IMR-90 (cell line): ENCODE data around the gene AHCYL2. TPM values are rescaled to one million over a fixed set of nuclear protein-coding genes. Genes with fewer than 3 reads are reported as not detected.

Source experiments
- ATAC-seq: fragments of 200-7000 bp; cut with Tn5 transposase; 2 replicates; pipeline ENCODE4 v1.9.1; 2020; ENCODE audit warnings: low read depth, mild to moderate bottlenecking, moderate library complexity
- BruUV-seq: library from RNA; stranded (reverse); fragments of 400-500 nt; replicated peaks from 2 replicates; lab custom pipeline; 2021; lab: Mats Ljungman, UMichigan
- CTCF ChIA-PET: fragments of 300-600 bp; formaldehyde crosslinking; extraction: SDS; loops from one replicate; lab custom pipeline; 2021; ENCODE audit warnings: antibody characterized with exemption; lab: Yijun Ruan, JAX
- POLR2A ChIA-PET: fragments of 300-600 bp; sonication (Branson Sonifier 250); formaldehyde crosslinking; loops from one replicate; lab custom pipeline; 2022; ENCODE audit warnings: antibody characterized with exemption; ENCODE audit not compliant: unreplicated experiment; lab: Charles Lee
- DNase-seq: peaks from one replicate; pipeline ENCODE4 v3.0.0; 2013
- H2AFZ ChIP-seq: replicated peaks from 2 replicates; pipeline ENCODE3; 2013; ENCODE audit warnings: low read length, mild to moderate bottlenecking; ENCODE audit not compliant: poor library complexity
- H2AK5ac ChIP-seq: 2 replicates; pipeline ENCODE4 v1.6.1; 2013; ENCODE audit warnings: low read depth, low read length, inconsistent platforms
- H2AK9ac ChIP-seq: replicated peaks from 2 replicates; pipeline ENCODE3; 2013; ENCODE audit warnings: mild to moderate bottlenecking, low read depth, low read length, moderate library complexity; ENCODE audit not compliant: poor library complexity
- H2BK120ac ChIP-seq: 2 replicates; pipeline ENCODE4 v1.6.1; 2013; ENCODE audit warnings: low read depth, low read length, inconsistent platforms
- H2BK15ac ChIP-seq: 3 replicates; pipeline ENCODE4 v1.6.1; 2013; ENCODE audit warnings: low read depth, low read length, inconsistent platforms
- H2BK20ac ChIP-seq: 2 replicates; pipeline ENCODE4 v1.6.1; 2013; ENCODE audit warnings: low read depth, mild to moderate bottlenecking, inconsistent platforms, low read length, moderate library complexity
- H2BK5ac ChIP-seq: 2 replicates; pipeline ENCODE4 v1.6.1; 2013; ENCODE audit warnings: mild to moderate bottlenecking, low read depth, low read length, inconsistent platforms; ENCODE audit not compliant: poor library complexity, severe bottlenecking
- H3K14ac ChIP-seq: replicated peaks from 2 replicates; pipeline ENCODE4 v1.6.1; 2013; ENCODE audit warnings: low read depth, low read length, inconsistent platforms
- H3K18ac ChIP-seq: 2 replicates; pipeline ENCODE4 v1.6.1; 2013; ENCODE audit warnings: low read depth, low read length, control low read depth
- H3K23ac ChIP-seq: 2 replicates; pipeline ENCODE4 v1.6.1; 2013; ENCODE audit warnings: low read depth, low read length, inconsistent platforms
- H3K27ac ChIP-seq: 2 replicates; pipeline ENCODE4 v1.5.1; 2013; ENCODE audit warnings: mild to moderate bottlenecking, control low read depth, low read length; ENCODE audit not compliant: insufficient read depth
- H3K27me3 ChIP-seq: 2 replicates; pipeline ENCODE4 v1.6.1; 2013; ENCODE audit warnings: low read length; ENCODE audit not compliant: control insufficient read depth, insufficient read depth
- H3K36me3 ChIP-seq: 2 replicates; pipeline ENCODE4 v1.6.1; 2013; ENCODE audit warnings: low read length, mixed read lengths; ENCODE audit not compliant: control insufficient read depth, insufficient read depth
- H3K4ac ChIP-seq: 2 replicates; pipeline ENCODE4 v1.6.1; 2013; ENCODE audit warnings: low read depth, low read length, inconsistent platforms
- H3K4me1 ChIP-seq: 2 replicates; pipeline ENCODE4 v1.6.1; 2013; ENCODE audit warnings: low read length, mixed read lengths; ENCODE audit not compliant: control insufficient read depth, insufficient read depth
- H3K4me2 ChIP-seq: 2 replicates; pipeline ENCODE4 v1.6.1; 2013; ENCODE audit warnings: low read depth, mild to moderate bottlenecking, control low read depth, low read length, moderate library complexity
- H3K4me3 ChIP-seq: 2 replicates; pipeline ENCODE4 v1.5.1; 2013; ENCODE audit warnings: low read depth, mild to moderate bottlenecking, control low read depth, low read length, moderate library complexity; ENCODE audit not compliant: insufficient read depth
- H3K56ac ChIP-seq: 2 replicates; pipeline ENCODE4 v1.6.1; 2013; ENCODE audit warnings: low read length, inconsistent platforms; ENCODE audit not compliant: insufficient read depth; ENCODE audit errors: extremely low read depth
- H3K79me1 ChIP-seq, 2 experiments: 2 replicates each; pipeline ENCODE4 v1.6.1; 2013; ENCODE audit warnings: low read length in 2 of 2, inconsistent platforms in 1 of 2, low read depth in 1 of 2
- H3K9ac ChIP-seq: 2 replicates; pipeline ENCODE4 v1.6.1; 2013; ENCODE audit warnings: low read depth, low read length, control low read depth
- H3K9me1 ChIP-seq: 2 replicates; pipeline ENCODE4 v1.6.1; 2013; ENCODE audit warnings: low read length, inconsistent platforms; ENCODE audit not compliant: insufficient read depth
- H3K9me3 ChIP-seq: 2 replicates; pipeline ENCODE4 v1.6.1; 2013; ENCODE audit warnings: low read length; ENCODE audit not compliant: control insufficient read depth, insufficient read depth
- H4K20me1 ChIP-seq: 2 replicates; pipeline ENCODE4 v1.6.1; 2013; ENCODE audit warnings: low read length, inconsistent platforms; ENCODE audit not compliant: insufficient read depth
- H4K5ac ChIP-seq: 2 replicates; pipeline ENCODE4 v1.6.1; 2013; ENCODE audit warnings: mild to moderate bottlenecking, low read depth, low read length, control low read depth
- H4K8ac ChIP-seq, 2 experiments: 2 replicates each; pipeline ENCODE4 v1.6.1; 2013; ENCODE audit warnings: low read depth in 2 of 2, low read length in 2 of 2, control low read depth in 1 of 2, inconsistent platforms in 1 of 2
- H4K91ac ChIP-seq: 2 replicates; pipeline ENCODE4 v1.6.1; 2013; ENCODE audit warnings: low read depth, low read length, inconsistent platforms; ENCODE audit not compliant: insufficient read depth
- BHLHE40 ChIP-seq: fragments of 150-350 bp; IDR thresholded peaks from 2 replicates; pipeline ENCODE4 v1.6.1; 2016; ENCODE audit warnings: mild to moderate bottlenecking, low read depth, low read length
- MXI1 ChIP-seq: IDR thresholded peaks from 2 replicates; pipeline ENCODE4 v1.6.1; 2012; ENCODE audit warnings: low read depth, mild to moderate bottlenecking, low read length, moderate library complexity, borderline replicate concordance
- NFE2L2 ChIP-seq: fragments of 150-350 bp; IDR thresholded peaks from 2 replicates; pipeline ENCODE4 v1.6.1; 2016; ENCODE audit warnings: low read depth, mild to moderate bottlenecking, low read length
- POLR2A ChIP-seq: IDR thresholded peaks from 2 replicates; pipeline ENCODE4 v1.6.1; 2012; ENCODE audit warnings: mild to moderate bottlenecking, low read depth, low read length
- SMC3 ChIP-seq: fragments of 150-350 bp; IDR thresholded peaks from 2 replicates; pipeline ENCODE4 v1.6.1; 2016; ENCODE audit warnings: low read depth, mild to moderate bottlenecking, antibody characterized with exemption, low read length, moderate library complexity
- USF2 ChIP-seq: fragments of 150-350 bp; IDR thresholded peaks from 2 replicates; pipeline ENCODE4 v1.6.1; 2017; ENCODE audit warnings: mild to moderate bottlenecking, antibody characterized with exemption, low read length, low read depth
- whole genome bisulfite sequencing, 2 experiments: methylation state at CpG; one replicate each; pipeline versions ENCODE4 v1.1.5 to v1.1.7; 2013; ENCODE audit warnings: missing lambda C conversion rate in 2 of 2; ENCODE audit not compliant: insufficient read length in 1 of 2; ENCODE audit errors: extremely low coverage in 2 of 2; 5-methylcytosine and 5-hydroxymethylcytosine counted together
- dilution Hi-C: fragments of 300-500 bp; cut with HindIII; formaldehyde crosslinking; loops from one replicate; pipeline ENCODE4 v1.14.3; 2018; ENCODE audit warnings: low sequenced_read_pairs; ENCODE audit not compliant: unreplicated experiment
- in situ Hi-C: fragments of 300-500 bp; cut with MboI; formaldehyde crosslinking; loops from 3 replicates; pipeline ENCODE4 v1.14.3; 2019; ENCODE audit warnings: low sequenced_read_pairs, inconsistent platforms, mixed read lengths
- intact Hi-C: fragments of 100-400 bp; cut with micrococcal nuclease; formaldehyde crosslinking; loops from 2 replicates; pipeline ENCODE4 v1.10.0; 2022
- polyA plus RNA-seq, 3 experiments: library from polyadenylated mRNA; depleted of rRNA; stranded (reverse); fragments of >200 nt; gene quantifications; 2 replicates each; pipeline ENCODE4 v1.2.3, GENCODE V29; 2012; ENCODE audit warnings: low replicate concordance in 1 of 3
- total RNA-seq: library from RNA; depleted of rRNA; stranded (reverse); fragments of >200 nt; gene quantifications from 2 replicates; pipeline ENCODE4 v1.2.3, GENCODE V29; 2012

AHCYL2 gene
- total and polyA plus RNA-seq, 2 of the 4 experiments (the other 2 are of a cell fraction): 5.7 to 7.6 TPM

DNA sequence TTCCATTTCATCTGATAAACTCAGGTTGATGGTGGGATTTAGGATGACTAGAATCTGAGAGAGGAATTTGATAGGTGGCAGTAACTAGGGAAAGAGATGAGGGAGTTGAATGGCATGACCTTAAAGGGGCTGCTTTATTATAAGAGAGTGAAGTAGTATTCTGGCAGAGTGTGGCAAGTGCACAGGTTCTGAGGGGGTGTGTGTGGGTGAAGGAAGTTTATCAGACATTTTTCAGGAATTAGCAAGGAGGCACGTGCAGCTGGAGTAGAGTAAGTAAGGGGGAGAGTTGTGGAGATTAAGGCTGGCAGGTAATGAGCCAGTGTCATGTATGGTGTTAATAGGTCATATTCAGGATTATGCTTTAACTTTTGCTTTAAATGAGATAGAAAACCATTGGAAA is 40.5 kb downstream of the AHCYL2 start:
- Histone ChIP-seq H3K4me2 (no peak overlapping the region), H3K27ac (no peak overlapping the region), H3K4me3 (no peak overlapping the region), H3K4ac (no peak overlapping the region), H2BK5ac (no peak overlapping the region), H2BK20ac (no peak overlapping the region), H3K18ac (no peak overlapping the region), H3K79me1 (no peaks in the 10 kb centered on the region), H3K4me1 (peaks cover 3% of the 10 kb centered on the region; the same call in 1 of the 2 replicates), H2BK120ac (no peak overlapping the region), H2AK5ac (no peak overlapping the region), H4K8ac (no peak overlapping the region), H2AK9ac (no peak overlapping the region), H3K56ac (no peak overlapping the region), H3K36me3 (no peaks in the 10 kb centered on the region), H4K91ac (no peak overlapping the region), H2BK15ac (no peak overlapping the region), H3K9me1 (no peaks in the 10 kb centered on the region; the same call in 1 of the 2 replicates), H3K23ac (no peak overlapping the region), H2AFZ (no peak overlapping the region), H3K14ac (no peak overlapping the region), H3K27me3 (no peaks in the 10 kb centered on the region), H4K5ac (no peak overlapping the region), H4K20me1 (no peaks in the 10 kb centered on the region), H3K9ac (no peak overlapping the region), H3K9me3 (no peaks in the 10 kb centered on the region)
- in situ Hi-C loops (no loop called here), dilution Hi-C loops (no loop called here), intact Hi-C loops (no loop called here)
- no peak for TF ChIP-seq MXI1
- no peak for TF ChIP-seq POLR2A
- no peak for TF ChIP-seq USF2
- no peak for TF ChIP-seq SMC3
- TF ChIP-seq NFE2L2: no peak
- no peak for TF ChIP-seq BHLHE40
- WGBS, 2 experiments: 29% methylated on average over 1 of the region's 1 CpG; no CpG with 5 or more reads in 1 of the 2 experiments
- ChIA-PET POLR2A (no interaction called here), CTCF (no interaction called here)
- DNase-seq (no peak), ATAC-seq (no peak)
- no TSS peak for BruUV-seq
